Inflammatory macrophage (primary cell): Measurements from ENCODE around the gene REEP6.
"Not testable (repeated sequence)": the region's sequence is repeated elsewhere in the genome, so short reads cannot be mapped to it uniquely, and the experiment has no call there.

Source experiments
- DNase-seq, 2 donors: peaks; one replicate each; pipeline ENCODE4 v3.0.0-alpha.2; 2020 to 2022

The REEP6 gene

GRCh38 chr19:1473085-1473851 lies 17.7 kb upstream of the REEP6 start:
- DNase-seq: no peak

GRCh38 chr19:1474011-1474764 lies 16.8 kb upstream of the REEP6 start:
- DNase-seq: no peak

- DNase-seq: no peak
These were observed 16.1 kb upstream of the REEP6 start for GRCh38 chr19:1474765-1475351.

- DNase-seq: no peak
These were observed 15.1 kb upstream of the REEP6 start for GRCh38 chr19:1475751-1476437.

- not testable (repeated sequence) for DNase-seq
These were observed 13.9 kb upstream of the REEP6 start for GRCh38 chr19:1477056-1477455.

- peak; percentile 97 for DNase-seq
These were observed 11.9 kb upstream of the REEP6 start, which contains the start of gene C19orf25 for GRCh38 chr19:1478934-1479707. Gene C19orf25, minus strand, starts transcription at chr19:1479215. Its CDS starts 312 bp downstream, at chr19:1478903.

- no peak for DNase-seq
These were observed 9.6 kb upstream of the REEP6 start for GRCh38 chr19:1481224-1481892.

GRCh38 chr19:1481893-1482360 lies 9.1 kb upstream of the REEP6 start:
- no peak for DNase-seq

- DNase-seq: no peak
These were observed 8.4 kb upstream of the REEP6 start for GRCh38 chr19:1482361-1483130.

- DNase-seq: no peak
These were observed 7.6 kb upstream of the REEP6 start for GRCh38 chr19:1483131-1483978.

- no peak for DNase-seq
These were observed 7.0 kb upstream of the REEP6 start for GRCh38 chr19:1483979-1484428.

GRCh38 chr19:1486720-1487575 lies 4.0 kb upstream of the REEP6 start:
- no peak for DNase-seq

- no peak for DNase-seq
These were observed 3.3 kb upstream of the REEP6 start for GRCh38 chr19:1487576-1488281.

- DNase-seq: no peak
These were observed 2.7 kb upstream of the REEP6 start for GRCh38 chr19:1488282-1488601.

GRCh38 chr19:1489463-1490310 lies 1.3 kb upstream of the REEP6 start:
- DNase-seq: no peak

- peak; percentile 99 for DNase-seq
These were observed 469 bp upstream of the REEP6 start, which contains the start of gene PCSK4 for GRCh38 chr19:1490311-1491113. Gene PCSK4, minus strand, starts transcription at chr19:1490350. Its CDS starts 4 bp downstream, at chr19:1490346.
